CD4-positive, alpha-beta T cell treated with Interleukin-1 beta for 1 hour (primary cell): ENCODE data around the gene TDRD10.

Experiments
- DNase-seq, 2 donors: peaks; one replicate each; pipeline ENCODE4 v3.0.0-alpha.2; 2020 to 2022

TDRD10 gene

GRCh38 chr1:154583773-154584172, 81.8 kb downstream of the TDRD10 start:
- DNase-seq, result no peak

GRCh38 chr1:154584267-154584994, 82.4 kb downstream of the TDRD10 start:
- no peak for DNase-seq

GRCh38 chr1:154586231-154586630, 84.2 kb downstream of the TDRD10 start:
- DNase-seq, result no peak

- no peak for DNase-seq
Observed at GRCh38 chr1:154586641-154587040, 84.6 kb downstream of the TDRD10 start.

GRCh38 chr1:154589780-154590179, 87.8 kb downstream of the TDRD10 start:
- DNase-seq, result no peak

GRCh38 chr1:154590756-154591155, 88.7 kb downstream of the TDRD10 start:
- DNase-seq, result no peak

GRCh38 chr1:154591206-154591605, 89.2 kb downstream of the TDRD10 start:
- DNase-seq, result no peak

- DNase-seq, result no peak
Observed at GRCh38 chr1:154593390-154593789, 91.4 kb downstream of the TDRD10 start.

GRCh38 chr1:154594811-154595210, 92.8 kb downstream of the TDRD10 start:
- no peak for DNase-seq

GRCh38 chr1:154595621-154596020, 93.6 kb downstream of the TDRD10 start:
- no peak for DNase-seq
